ENCODE results near the gene TMEM151A.
"Not testable (repeated sequence)": the region's sequence is repeated elsewhere in the genome, so short reads cannot be mapped to it uniquely, and the experiment has no call there.

The TMEM151A gene

DNA sequence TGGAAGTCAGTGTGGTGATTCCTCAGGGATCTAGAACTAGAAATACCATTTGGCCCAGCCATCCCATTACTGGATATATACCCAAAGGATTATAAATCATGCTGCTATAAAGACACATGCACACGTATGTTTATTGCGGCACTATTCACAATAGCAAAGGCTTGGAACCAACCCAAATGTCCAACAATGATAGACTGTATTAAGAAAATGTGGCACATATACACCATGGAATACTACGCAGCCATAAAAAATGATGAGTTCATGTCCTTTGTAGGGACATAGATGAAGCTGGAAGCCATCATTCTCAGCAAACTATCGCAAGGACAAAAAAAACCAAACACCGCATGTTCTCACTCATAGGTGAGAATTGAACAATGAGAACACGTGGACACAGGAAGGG is 29.1 kb downstream of the TMEM151A start:
- H3K9ac ChIP-seq (ENCODE audit: low read length); DNase-seq (ENCODE audit: low read depth); H3K27me3 ChIP-seq (replicated peaks; ENCODE audit: control insufficient read depth, insufficient read depth, low read length); H3K4me3 ChIP-seq (ENCODE audit: low read length); H3K9me3 ChIP-seq (ENCODE audit: control insufficient read depth, low read length); H3K36me3 ChIP-seq (ENCODE audit: control insufficient read depth, insufficient read depth, low read length, severe bottlenecking): not testable (repeated sequence)
- peaks cover 63% of the 10 kb centered on the region for H3K4me1 ChIP-seq (ENCODE audit: control insufficient read depth, insufficient read depth, low read length)

DNA sequence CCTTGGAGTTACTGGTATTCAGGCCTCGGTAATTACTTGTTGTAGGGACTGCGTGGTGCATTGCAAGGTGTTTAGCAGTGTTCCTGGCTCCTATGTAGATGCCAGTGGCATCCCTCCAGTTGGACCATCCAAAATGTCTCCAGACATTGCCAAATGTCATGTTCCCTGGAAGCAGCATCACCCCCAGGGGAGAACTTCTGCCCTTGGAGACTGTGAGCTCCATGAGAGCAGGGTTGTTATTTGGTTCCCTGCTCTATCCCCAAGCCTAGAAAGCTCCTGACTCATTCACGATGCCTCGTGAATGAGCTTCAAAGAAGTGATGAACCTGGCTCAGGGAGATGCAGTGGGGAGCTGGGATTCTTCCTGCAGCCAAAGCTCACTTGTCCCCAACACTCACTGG is 29.9 kb downstream of the TMEM151A start:
- Histone ChIP-seq H3K4me3 (ENCODE audit: low read length) (peak overlapping the region; percentile 15), H3K9ac (ENCODE audit: low read length) (peak overlapping the region; percentile 76), H3K36me3 (ENCODE audit: control insufficient read depth, insufficient read depth, low read length, severe bottlenecking) (no peaks in the 10 kb centered on the region), H3K4me1 (ENCODE audit: control insufficient read depth, insufficient read depth, low read length) (peaks cover 67% of the 10 kb centered on the region), H3K27me3 (replicated peaks; ENCODE audit: control insufficient read depth, insufficient read depth, low read length) (no peaks in the 10 kb centered on the region), H3K9me3 (ENCODE audit: control insufficient read depth, low read length) (no peaks in the 10 kb centered on the region)
- DNase-seq (ENCODE audit: low read depth) = no peak

DNA sequence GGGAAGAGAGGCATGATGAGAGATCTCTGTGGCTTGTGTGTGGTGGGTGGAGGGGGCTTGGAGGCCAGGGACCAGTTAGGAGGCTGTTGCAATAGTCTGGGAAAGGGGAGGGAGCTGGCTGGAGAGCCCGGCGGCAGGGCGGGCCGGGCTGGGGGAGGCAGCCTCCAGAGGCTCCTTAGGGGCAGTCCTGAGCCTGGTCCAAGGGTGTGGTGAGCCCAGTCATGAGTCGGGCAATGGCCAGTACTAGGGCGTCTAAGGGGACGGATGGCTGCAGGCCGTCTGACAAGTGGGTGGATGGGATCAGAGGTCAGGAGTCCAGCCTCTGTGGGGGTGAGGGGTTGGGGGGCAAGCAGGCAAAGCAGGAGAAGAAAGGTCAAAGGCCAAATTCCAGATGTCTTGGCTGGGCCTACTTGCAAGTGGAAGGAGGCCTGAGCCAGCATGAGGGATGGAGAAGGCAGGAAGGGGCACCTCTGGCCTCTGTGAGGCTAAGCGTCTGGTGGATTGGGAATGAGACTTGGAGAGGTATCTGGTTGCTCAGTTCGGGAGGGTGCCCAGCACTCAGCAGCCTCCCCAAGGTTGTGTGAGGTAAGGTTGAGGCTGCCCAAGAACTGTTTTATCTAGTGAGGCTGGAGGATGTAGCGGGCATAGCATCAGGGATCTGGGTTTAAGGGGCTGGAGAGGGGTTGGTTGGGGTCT is 31.2 kb downstream of the TMEM151A start:
- Histone ChIP-seq H3K9me3 (ENCODE audit: control insufficient read depth, low read length) (no peaks in the 10 kb centered on the region), H3K27me3 (replicated peaks; ENCODE audit: control insufficient read depth, insufficient read depth, low read length) (no peaks in the 10 kb centered on the region), H3K9ac (ENCODE audit: low read length) (peak overlapping the region; percentile 76), H3K4me3 (ENCODE audit: low read length) (no peak overlapping the region), H3K4me1 (ENCODE audit: control insufficient read depth, insufficient read depth, low read length) (peaks cover 70% of the 10 kb centered on the region), H3K36me3 (ENCODE audit: control insufficient read depth, insufficient read depth, low read length, severe bottlenecking) (no peaks in the 10 kb centered on the region)
- peak; percentile 33 for DNase-seq (ENCODE audit: low read depth)

DNA sequence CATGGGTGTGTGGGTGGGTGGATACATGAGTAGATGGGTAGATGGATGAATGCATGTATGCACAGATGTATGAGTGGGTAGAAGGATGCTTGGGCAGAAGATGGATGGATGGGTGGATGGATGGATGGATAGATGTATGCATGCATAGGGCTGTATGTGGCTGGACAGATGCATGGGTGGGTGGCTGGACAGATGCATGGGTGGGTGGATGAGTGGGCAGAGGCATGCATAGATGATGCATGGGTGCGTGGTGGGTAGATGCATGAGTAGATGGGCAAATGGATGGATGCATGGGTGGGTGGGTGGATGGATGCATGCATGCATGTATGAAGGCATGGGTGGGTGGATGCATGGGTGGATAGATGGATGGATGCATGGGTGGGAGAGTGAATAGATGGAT is 32.0 kb downstream of the TMEM151A start:
- no peak overlapping the region for H3K4me3 ChIP-seq (ENCODE audit: low read length)
- peaks cover 70% of the 10 kb centered on the region for H3K4me1 ChIP-seq (ENCODE audit: control insufficient read depth, insufficient read depth, low read length)
- H3K27me3 ChIP-seq (replicated peaks; ENCODE audit: control insufficient read depth, insufficient read depth, low read length) = no peaks in the 10 kb centered on the region
- H3K9ac ChIP-seq (ENCODE audit: low read length) = no peak overlapping the region
- H3K9me3 ChIP-seq (ENCODE audit: control insufficient read depth, low read length) = no peaks in the 10 kb centered on the region
- no peaks in the 10 kb centered on the region for H3K36me3 ChIP-seq (ENCODE audit: control insufficient read depth, insufficient read depth, low read length, severe bottlenecking)
- DNase-seq (ENCODE audit: low read depth) = no peak

DNA sequence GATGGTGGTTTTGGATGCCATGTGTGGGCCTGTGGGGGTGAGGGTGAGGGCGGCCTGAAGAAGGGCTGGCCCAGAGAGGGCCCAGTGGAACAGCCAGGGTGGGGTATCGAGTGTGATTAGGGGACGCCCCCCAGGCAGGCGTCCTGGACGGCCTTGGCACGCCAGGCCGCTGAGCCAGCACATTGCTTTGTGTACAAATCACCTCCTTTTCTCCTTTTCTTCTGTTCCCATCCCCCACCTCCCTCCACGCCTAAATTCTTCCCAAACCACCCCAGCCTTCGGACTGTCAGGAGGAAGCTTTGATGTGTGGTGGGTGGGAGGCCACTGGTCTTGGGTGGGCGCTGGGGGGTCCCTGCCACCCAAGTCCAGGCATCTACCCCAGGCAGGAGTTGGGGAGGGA is 33.0 kb downstream of the TMEM151A start:
- no peaks in the 10 kb centered on the region for H3K36me3 ChIP-seq (ENCODE audit: control insufficient read depth, insufficient read depth, low read length, severe bottlenecking)
- no peaks in the 10 kb centered on the region for H3K9me3 ChIP-seq (ENCODE audit: control insufficient read depth, low read length)
- no peaks in the 10 kb centered on the region for H3K27me3 ChIP-seq (replicated peaks; ENCODE audit: control insufficient read depth, insufficient read depth, low read length)
- H3K9ac ChIP-seq (ENCODE audit: low read length) = peak overlapping the region; percentile 70
- peak overlapping the region; percentile 16 for H3K4me3 ChIP-seq (ENCODE audit: low read length)
- DNase-seq (ENCODE audit: low read depth) = peak; percentile 67
- peaks cover 67% of the 10 kb centered on the region for H3K4me1 ChIP-seq (ENCODE audit: control insufficient read depth, insufficient read depth, low read length)

DNA sequence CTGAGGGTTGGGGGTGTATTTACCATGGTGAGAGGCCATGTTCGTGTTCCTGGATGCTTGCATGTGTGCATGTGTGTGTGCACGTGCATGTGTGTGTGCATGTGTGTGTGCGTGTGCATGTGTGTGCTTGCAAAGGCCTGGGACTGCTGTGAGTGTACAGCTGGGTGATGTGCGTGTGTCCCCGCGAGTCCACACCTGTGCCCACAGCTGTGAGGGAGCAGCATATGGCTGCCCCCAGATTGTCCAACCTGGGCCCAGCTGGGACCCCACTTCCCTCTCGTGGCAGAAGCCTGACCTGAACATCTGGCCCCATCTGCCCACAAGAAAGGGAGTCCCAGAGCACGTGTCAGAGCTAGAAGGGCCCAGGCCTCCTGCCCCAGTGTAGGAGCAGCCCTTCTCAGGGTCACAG is 33.6 kb downstream of the TMEM151A start:
- no peak for DNase-seq (ENCODE audit: low read depth)
- Histone ChIP-seq H3K4me1 (ENCODE audit: control insufficient read depth, insufficient read depth, low read length) (peaks cover 67% of the 10 kb centered on the region), H3K4me3 (ENCODE audit: low read length) (peak overlapping the region; percentile 16), H3K27me3 (replicated peaks; ENCODE audit: control insufficient read depth, insufficient read depth, low read length) (no peaks in the 10 kb centered on the region), H3K9ac (ENCODE audit: low read length) (peak overlapping the region; percentile 70), H3K36me3 (ENCODE audit: control insufficient read depth, insufficient read depth, low read length, severe bottlenecking) (no peaks in the 10 kb centered on the region), H3K9me3 (ENCODE audit: control insufficient read depth, low read length) (no peaks in the 10 kb centered on the region)

DNA sequence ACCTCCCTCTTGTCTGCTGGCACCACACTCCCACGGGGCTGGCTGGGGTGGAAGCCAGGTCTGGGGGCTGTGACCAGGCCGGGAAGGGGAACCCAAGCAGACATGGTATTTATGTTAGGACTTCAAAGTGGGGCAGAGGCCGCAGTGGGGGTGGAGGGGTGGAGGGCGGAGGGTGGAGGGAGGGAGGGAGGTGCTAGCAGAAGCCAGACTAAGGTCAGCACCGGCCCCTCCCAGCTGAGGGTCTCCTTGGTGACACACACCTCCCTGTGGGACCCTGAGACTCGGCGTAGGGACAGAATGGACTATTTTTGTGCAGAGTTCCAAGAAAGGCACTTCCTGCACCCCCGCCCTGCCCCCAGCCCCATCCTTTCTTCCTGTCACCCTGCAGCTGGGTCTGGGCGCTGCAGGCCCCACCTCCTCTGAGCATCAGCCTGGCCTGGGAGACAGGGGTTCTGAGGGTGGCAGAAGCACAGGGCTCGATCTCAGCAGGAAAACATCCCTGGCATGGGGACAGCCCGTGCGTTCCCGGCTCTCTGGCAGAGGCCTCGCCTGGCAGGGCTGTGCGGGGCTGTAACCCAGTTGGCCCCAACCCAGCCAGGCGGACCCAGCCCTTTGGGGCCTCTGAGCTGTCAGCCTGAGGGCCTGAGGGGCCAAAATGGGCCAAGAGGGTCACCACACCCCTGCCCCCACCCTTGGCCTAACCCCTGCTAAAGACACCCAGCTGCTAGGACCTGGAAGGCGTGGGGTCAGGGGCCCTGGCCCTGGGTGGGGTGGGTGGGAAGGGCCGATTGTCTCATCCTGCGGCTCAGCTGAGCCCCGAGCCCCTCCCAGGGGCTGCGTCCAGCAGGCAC is 34.8 kb downstream of the TMEM151A start:
- DNase-seq (ENCODE audit: low read depth) = peak; percentile 77
- Histone ChIP-seq H3K4me1 (ENCODE audit: control insufficient read depth, insufficient read depth, low read length) (peaks cover 65% of the 10 kb centered on the region), H3K9me3 (ENCODE audit: control insufficient read depth, low read length) (no peaks in the 10 kb centered on the region), H3K27me3 (replicated peaks; ENCODE audit: control insufficient read depth, insufficient read depth, low read length) (no peaks in the 10 kb centered on the region), H3K36me3 (ENCODE audit: control insufficient read depth, insufficient read depth, low read length, severe bottlenecking) (peaks cover 2% of the 10 kb centered on the region), H3K4me3 (ENCODE audit: low read length) (peak overlapping the region; percentile 7), H3K9ac (ENCODE audit: low read length) (peak overlapping the region; percentile 75)

DNA sequence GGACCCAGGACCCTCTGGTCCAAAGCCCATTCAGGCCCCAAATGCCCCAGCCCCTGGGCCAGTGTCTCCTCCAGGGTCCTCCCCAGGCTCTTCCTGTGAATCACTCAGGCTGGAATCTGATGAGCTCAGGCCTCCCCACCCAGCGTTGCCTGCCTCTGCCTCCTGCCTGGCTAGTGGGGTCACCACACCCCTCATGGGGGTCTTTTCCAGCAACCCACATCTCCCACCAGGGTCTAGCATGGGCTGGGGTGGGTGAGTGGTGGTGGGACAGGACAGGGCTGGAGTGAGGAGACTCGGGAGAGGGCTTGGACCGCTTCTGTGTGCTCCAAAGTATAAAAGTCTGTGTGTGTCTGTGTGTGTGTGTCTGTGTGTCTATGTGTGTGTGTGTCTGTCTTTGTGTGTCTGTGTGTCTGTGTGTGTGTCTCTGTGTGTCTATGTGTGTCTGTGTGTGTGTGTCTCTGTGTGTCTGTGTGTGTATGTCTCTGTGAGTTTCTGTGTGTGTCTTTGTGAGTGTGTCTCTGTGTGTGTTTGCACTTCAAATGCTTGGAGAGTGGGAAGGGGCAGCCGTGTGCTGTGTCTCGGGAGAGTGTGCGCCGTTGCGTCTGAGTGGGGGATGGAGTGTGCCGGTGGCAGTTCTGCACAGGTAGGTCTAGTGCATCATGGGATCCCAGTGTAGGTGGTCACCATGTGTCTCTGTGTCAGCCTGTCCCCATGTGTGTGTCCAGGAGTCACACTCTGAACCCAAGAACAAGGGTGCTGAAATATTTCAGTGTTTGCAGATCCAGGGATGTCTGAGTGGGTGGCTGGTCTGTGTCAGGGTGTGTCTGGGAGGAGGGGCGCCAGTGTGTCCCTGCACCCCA is 35.7 kb downstream of the TMEM151A start:
- Histone ChIP-seq H3K9ac (ENCODE audit: low read length) (peak overlapping the region; percentile 75), H3K4me3 (ENCODE audit: low read length) (peak overlapping the region; percentile 7), H3K4me1 (ENCODE audit: control insufficient read depth, insufficient read depth, low read length) (peaks cover 56% of the 10 kb centered on the region), H3K36me3 (ENCODE audit: control insufficient read depth, insufficient read depth, low read length, severe bottlenecking) (peaks cover 11% of the 10 kb centered on the region), H3K27me3 (replicated peaks; ENCODE audit: control insufficient read depth, insufficient read depth, low read length) (no peaks in the 10 kb centered on the region), H3K9me3 (ENCODE audit: control insufficient read depth, low read length) (no peaks in the 10 kb centered on the region)
- DNase-seq (ENCODE audit: low read depth) = peak; percentile 73

DNA sequence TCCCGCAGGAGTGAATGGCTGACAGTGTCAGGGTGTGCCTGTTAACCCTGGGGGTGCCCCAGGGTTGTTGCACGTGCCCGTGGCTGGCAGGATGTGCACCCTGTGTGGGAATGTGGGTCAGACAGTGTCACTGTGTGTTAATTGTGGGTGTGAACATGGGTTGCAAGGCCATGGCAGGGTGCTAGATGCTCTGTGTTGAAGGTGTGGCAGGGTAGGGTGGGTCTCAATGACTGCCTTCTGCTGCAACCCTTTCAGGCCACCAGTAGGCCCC is 36.3 kb downstream of the TMEM151A start:
- no peaks in the 10 kb centered on the region for H3K27me3 ChIP-seq (replicated peaks; ENCODE audit: control insufficient read depth, insufficient read depth, low read length)
- peaks cover 53% of the 10 kb centered on the region for H3K4me1 ChIP-seq (ENCODE audit: control insufficient read depth, insufficient read depth, low read length)
- no peaks in the 10 kb centered on the region for H3K9me3 ChIP-seq (ENCODE audit: control insufficient read depth, low read length)
- peak overlapping the region; percentile 7 for H3K4me3 ChIP-seq (ENCODE audit: low read length)
- no peak for DNase-seq (ENCODE audit: low read depth)
- peaks cover 16% of the 10 kb centered on the region for H3K36me3 ChIP-seq (ENCODE audit: control insufficient read depth, insufficient read depth, low read length, severe bottlenecking)
- H3K9ac ChIP-seq (ENCODE audit: low read length) = peak overlapping the region; percentile 75

DNA sequence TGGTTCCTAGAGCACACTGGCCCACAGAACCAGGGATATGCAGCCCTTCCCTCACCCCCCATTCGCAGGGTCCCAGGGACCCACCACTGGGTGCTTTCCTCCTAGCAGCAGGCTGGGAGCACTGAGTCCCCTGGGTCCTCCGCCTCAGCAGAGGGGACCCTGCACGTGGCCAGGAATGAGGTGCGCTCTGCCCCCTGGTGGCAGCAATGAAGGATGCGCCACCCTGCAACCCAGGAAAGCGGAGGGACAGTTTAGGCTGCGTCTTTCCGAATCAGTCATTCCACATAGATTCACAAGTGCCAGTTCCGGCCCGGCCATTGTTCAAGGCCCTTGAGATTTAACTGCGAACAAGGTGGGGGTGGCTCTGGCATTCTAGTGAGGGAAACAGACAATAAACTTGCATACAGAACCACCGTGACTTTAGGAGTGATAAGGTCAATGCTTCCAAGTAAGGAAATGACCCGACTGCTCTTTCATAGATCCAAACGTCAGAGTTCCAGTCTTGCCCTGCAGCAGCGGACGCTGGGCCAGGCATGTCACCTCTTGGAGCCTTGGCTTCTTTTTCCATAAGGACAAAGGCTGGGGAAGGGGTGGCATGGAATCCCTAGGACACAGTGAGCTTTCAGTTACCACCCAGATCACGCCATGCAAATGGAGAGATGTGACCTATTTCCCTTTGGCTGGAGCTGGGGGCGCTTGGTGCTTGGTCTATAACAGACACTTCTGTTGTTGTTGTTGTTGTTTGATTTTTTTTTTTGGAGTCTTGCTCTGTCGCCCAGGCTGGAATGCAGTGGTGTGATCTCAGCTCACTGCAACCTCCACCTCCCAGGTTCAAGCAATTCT is 36.8 kb downstream of the TMEM151A start:
- Histone ChIP-seq H3K9ac (ENCODE audit: low read length) (peak overlapping the region; percentile 75), H3K4me3 (ENCODE audit: low read length) (peak overlapping the region; percentile 53), H3K4me1 (ENCODE audit: control insufficient read depth, insufficient read depth, low read length) (peaks cover 47% of the 10 kb centered on the region), H3K9me3 (ENCODE audit: control insufficient read depth, low read length) (no peaks in the 10 kb centered on the region), H3K27me3 (replicated peaks; ENCODE audit: control insufficient read depth, insufficient read depth, low read length) (no peaks in the 10 kb centered on the region), H3K36me3 (ENCODE audit: control insufficient read depth, insufficient read depth, low read length, severe bottlenecking) (peaks cover 22% of the 10 kb centered on the region)
- peak; percentile 89 for DNase-seq (ENCODE audit: low read depth)
